Retina (tissue), 1 donor: Measurements from ENCODE around the gene KCNAB2.
"Not testable (repeated sequence)": the region's sequence is repeated elsewhere in the genome, so short reads cannot be mapped to it uniquely, and the experiment has no call there.

ENCODE experiments used
- DNase-seq: peaks from one replicate; pipeline ENCODE4 v3.0.0-alpha.2; 2016

KCNAB2 gene

DNA sequence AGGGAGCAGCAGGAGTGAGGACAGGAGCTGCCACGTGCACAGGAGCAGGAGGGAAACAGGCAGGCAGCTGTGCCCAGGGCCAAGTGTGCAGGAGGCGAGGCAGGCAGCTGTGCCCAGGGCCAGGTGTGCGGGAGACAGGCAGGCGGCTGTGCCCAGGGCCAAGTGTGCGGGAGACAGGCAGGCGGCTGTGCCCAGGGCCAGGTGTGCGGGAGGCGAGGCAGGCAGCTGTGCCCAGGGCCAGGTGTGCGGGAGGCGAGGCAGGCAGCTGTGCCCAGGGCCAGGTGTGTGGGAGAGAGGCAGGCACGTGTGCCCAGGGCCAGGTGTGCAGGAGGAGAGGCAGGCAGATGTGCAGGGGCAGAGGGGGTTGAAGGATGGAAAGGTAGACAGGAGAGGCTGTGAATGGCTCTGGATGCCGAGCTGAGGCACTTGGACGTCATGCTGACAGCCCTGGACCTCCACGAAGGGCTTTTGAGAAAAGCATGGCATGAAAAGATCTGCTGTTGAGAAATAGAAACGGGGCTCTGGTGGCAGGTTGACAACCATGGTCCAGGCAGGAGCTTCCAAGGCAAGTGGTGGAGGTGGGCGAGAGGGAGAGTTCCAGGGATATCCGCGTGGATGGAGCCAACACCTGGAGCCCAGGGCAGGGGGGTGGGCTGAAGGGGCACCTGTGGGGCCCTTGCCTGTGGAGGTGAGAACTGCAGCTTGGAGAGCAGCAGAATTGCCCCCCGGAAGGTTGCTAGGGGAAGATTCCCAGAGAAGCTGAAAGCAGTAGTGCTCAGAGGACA, 34.3 kb upstream of the KCNAB2 start:
- DNase-seq, result no peak

DNA sequence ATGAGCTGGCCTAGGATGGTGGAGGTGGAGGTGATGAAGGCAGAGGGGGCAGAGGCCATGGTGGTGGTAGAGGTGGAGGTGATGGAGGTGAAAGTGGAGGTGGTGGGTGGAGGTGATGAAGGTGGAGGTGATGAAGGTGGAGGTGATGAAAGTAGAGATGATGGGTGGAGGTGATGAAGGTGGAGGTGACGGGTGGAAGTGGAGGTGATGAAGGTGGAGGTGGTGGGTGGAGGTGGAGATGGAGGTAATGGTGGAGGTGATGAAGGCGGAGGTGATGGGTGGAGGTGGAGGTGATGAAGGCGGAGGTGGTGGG, 33.8 kb upstream of the KCNAB2 start:
- no peak for DNase-seq

DNA sequence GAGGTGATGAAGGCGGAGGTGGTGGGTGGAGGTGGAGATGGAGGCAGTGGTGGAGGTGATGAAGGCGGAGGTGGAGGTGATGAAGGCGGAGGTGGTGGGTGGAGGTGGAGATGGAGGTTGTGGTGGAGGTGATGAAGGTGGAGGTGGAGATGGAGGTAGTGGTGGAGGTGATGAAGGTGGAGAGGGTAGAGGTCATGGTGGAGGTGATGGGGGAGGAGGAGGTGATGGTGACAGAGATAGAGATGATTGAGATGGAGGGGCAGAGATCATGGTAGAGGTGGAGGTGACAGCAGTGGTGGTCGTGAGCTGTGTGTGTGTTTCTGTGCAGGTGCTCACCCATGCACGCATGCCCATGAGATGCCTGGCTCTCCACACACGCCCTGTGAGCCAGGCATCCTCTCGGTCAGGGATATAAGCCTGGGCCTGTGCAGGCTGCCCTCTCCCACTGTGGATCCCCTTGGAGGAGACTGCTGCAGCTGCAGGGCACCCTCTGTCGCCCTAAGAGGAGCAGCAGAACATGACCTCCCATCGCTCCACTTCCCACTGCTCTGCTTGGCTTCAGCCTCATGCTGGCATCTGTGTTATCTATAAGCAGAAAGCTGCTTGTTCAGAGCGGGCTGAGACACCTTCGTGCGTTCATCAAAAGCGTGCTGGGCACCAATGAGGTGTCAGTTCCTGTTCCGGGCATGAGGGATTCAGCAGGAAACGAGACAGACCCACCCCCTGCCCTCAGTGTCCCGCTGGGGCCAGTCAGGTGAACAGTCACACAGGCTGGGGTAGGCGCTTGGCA, 33.0 kb upstream of the KCNAB2 start:
- DNase-seq, result no peak

DNA sequence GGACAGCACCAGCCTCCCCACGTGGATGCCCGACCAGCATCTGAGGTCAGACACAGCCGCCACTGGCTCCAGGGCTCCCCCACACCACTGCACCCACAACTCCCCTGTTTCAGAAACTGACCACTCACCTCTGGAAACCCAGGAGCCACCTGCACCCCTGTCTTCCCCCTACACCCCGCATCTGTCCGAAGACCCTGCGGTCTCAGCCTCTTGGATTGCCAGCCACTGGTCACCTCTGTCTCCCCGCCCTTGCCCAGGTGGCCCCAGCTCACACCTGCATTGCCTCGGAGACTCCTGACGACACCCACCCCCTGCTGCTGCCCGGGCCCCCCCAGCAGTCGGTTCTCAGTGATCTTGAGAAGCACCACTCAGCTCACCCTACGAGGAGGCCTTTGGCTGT, 32.2 kb upstream of the KCNAB2 start:
- DNase-seq, result no peak

DNA sequence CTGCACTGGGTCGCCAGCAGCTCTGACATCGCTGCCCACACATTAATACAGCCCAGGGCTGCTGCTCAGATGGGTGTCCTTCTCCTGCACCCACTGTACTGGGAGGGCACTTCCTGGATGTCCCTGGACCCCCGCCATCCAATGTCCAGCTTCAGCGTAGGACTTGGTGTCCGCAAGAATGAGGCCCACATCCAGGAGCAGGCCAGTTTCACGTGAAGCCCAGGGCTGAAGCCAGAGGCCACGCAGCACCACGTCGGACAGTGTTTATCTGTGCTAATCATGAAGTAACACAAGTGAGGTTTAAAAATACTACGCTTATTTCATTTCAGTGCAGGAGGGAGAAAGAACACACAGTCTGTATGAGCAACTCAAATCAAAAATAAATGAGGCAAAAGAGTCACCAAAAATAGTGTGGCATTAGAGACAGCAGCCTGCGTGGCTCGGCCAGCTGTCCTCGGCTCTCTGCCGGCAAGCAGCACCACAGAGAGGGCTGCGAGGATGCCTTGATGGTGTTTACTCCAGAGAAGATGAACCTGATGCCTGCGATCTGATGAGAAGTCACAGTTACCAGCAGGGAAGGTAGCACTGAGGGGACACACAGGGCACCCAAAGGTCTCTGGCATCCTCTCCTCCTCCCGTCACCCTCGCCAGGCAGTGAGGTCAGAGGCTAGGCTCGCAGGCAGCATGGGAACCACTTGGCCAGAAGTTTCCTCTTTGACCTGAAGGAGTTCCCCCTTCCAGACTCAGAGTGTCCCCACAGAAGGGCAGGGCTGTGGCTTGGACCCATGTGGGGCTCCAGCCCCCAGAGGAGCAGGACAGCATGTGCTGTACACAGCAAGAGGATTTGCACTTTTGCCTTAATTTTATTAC, 31.3 kb upstream of the KCNAB2 start:
- DNase-seq, result no peak

DNA sequence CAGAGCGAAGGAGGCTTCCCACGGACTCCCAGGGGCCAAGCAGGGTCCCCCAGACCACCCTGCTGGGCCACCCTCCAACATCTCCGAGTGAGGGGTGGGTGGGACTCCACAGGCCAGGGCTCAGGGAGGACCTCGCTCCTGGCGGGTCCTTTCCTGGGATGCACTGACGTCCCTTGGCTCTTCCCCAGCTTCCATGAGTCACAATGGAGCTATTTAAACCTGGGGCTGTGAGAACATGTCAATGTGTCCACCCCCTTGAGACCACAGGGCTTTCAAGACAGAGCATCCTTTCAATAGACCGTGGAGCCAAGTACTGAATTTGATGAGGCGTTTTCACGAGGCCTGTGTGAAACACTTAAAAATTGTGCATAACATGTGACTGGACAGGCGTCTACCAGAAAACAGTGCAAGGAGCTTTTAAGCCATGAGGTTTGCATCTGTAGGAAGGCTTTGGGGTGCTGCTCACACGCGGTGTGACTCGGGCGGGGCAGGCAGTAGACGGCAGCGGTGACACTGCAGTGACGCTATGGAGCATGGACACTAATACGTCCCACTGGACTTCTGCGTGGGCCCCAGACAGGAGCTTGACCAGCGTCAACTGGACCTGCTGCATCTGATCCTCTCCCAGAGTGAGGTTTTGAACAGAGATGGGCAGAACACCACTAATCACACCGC, 29.4 kb upstream of the KCNAB2 start:
- DNase-seq, result no peak

DNA sequence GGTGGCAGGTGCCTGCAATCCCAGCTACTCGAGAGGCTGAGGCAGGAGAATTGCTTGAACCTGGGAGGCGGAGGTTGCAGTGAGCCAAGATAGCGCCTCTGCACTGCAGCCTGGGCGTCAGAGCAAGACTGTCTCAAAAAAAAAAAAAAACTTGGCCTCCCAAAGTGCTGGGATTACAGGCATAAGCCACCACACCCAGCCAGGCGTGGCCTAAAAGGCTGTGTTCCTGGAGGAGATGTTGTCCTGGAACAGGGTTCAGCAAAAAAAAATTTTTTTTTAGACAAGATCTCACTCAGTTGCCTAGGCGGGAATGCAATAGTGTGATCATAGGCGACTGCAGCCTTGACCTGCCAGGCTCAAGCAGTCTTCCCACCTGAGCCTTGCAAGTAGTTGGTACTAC, 28.0 kb upstream of the KCNAB2 start:
- not testable (repeated sequence) for DNase-seq

DNA sequence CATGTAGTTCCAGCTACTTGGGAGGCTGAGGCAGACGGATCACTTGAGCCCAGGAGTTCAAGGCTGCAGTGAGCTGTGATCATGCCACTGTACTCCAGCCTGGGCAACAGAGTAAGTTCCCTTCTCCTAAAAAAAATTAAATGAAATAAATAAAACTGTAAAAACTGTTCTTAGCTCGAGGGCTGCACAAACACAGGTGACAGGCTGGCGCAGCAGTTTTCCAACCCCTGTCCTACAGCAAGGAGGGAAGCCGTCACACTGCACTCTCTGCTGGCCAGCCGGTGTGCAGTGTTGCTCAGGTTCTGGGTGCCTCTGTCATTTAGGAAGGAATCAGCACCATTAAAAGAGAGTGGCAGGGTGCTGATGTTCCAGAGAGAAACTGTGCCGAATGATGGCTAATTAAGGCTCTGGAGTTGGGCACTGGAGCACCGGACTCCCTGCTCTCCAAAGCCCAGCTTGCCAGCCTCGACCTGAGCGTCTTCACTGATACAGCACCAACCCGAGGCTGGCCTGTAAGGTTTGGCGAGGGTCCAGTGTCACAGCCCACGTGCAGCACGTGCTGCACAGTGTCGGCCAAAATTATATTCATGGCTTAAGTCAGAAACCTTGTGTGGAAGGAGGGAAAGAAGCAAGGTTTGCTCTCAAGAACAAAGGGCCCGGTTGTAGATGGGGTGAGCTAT, 26.4 kb upstream of the KCNAB2 start:
- no peak for DNase-seq

DNA sequence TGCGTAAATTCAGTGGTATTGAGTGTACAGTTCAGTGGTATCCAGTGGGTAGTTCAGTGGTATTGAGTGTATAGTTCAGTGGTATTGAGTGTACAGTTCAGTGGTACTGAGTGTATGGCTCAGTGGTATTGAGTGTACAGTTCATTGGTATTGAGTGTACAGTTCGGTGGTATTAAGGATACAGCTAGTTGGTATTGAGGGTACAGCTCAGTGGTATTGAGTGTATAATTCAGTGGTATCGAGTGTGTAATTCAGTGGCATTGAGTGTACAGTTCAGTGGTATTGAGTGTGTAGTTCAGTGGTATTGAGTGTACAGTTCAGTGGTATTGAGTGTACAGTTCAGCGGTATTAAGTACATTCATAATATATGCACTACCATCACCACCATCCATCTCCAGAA, 23.5 kb upstream of the KCNAB2 start:
- no peak for DNase-seq

DNA sequence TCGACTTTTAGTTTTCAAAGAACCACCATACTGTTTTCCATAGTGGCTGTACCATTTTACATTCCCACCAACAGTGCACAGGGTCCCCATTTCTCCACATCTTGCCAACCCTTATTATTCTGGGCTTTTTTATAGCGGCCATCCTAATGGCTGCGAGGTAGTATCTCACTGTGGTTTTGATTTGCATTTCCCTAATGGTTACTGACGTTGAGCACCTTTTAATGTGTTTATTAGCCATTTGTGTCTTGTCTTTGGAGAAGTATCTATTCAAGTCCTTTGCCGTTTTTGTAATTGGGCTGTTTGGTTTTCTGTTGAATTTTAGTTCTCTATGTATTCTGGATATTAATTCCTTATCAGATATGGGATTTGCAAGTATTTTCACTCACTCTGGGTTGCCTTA, 22.3 kb upstream of the KCNAB2 start:
- no peak for DNase-seq

DNA sequence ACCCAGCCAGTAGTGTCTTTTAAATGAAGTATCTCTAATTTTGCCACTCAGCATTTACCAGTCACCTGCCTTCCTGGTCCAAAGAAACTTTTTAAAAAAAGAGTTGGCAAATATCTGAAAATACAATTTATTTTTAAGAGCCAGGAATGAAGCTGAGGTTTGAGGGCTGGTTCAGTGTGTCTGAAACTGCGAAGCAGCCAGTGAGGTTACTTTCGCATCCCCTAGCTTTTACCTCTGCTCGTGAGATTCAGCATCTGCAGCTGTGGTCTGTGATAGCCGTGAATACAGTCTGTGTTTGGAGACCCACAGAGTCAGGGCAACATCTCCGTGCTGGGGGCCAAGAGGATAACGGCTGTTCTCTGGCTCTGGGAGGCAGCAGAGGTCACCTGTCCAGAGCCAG, 21.3 kb upstream of the KCNAB2 start:
- DNase-seq, result no peak

DNA sequence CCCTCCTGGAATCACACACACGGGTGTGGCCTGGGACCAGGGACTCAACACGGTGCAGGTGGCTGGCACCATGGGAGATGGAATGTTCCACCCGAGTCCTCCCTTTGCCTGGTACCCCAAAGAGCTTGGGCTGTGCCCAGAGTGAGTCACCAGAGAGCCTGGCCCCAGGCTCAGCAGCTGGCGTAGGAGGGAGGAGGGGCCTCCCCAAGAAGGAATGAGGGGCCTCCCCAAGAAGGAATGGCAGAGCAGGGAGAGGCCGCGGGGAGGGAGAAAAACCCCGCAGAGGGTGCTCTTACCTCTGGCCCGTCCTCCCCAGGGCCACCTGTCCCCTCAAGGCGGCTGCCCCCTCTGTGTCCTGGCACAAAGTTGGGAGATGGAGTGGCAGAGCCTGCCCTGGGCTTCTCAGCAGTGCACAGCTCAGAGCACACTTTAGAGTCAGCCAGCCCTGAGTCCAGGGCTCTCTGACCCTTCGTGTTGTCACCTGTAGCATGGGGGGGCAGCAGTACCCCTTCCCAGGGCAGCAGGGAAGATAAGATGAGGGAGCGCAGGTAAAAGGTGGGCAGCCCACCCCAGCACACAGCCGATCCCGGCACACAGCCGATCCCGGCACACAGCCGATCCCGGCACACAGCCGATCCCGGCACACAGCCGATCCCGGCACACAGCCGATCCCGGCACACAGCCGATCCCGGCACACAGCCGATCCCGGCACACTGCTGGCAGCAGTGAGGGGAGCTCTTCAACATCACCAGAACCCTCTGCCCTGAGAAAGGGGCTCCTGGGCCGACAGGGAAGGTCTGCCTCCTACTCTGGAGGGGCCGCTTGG, 20.2 kb upstream of the KCNAB2 start:
- no peak for DNase-seq

DNA sequence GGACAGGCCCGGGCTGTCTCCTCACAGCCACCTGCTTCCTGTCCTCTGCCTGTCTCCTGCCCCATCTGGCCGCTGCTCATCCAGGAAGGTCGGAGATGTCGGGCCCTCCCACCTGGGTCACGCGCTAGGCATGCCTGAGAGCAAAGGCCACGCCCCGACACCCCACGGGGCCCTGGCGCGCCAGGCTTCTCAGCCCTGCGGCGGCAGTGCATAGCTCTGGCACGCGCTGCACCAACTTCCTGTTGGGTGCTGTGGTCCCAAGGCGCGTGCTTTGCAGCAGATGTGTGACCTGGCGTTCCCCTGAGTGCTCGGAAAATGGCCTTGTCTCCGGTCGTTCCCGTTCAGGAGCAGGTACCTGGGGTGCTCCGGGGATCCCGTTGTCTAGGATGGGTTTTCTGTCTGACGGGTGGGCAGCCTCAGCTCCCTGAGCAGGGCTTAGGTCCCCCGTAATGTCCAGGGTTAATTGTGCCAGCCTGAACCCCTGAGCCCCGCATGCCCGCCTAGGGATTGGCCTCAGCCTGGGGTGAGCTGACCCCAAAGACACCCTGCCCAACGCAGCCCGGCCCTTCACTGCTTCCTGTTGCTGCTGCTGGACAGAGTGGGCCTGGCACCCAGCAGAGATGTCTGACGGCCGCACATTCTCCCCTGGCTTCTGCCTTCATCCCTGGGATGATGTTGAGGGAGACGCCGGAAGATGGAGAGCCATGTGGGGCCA, 19.4 kb upstream of the KCNAB2 start:
- DNase-seq, result no peak

DNA sequence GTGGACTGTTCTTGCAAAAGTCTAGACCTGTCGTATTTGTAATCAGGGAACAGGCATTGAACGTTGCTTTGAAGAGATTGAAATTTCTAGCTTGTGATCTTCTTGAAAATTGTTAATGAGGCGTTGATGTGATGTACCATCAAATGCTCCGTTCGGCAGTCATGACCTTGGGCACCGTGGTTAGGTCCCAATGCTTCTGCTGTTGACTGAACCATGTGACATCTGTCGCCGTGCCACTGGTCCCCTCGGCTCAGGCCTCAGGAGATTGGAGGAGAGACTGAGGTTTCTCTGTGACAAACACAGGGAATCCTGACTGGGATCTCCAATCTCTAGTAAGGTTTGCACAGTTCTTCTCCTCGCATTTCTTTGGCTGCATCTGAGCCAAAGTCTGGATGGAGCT, 18.1 kb upstream of the KCNAB2 start:
- no peak for DNase-seq

DNA sequence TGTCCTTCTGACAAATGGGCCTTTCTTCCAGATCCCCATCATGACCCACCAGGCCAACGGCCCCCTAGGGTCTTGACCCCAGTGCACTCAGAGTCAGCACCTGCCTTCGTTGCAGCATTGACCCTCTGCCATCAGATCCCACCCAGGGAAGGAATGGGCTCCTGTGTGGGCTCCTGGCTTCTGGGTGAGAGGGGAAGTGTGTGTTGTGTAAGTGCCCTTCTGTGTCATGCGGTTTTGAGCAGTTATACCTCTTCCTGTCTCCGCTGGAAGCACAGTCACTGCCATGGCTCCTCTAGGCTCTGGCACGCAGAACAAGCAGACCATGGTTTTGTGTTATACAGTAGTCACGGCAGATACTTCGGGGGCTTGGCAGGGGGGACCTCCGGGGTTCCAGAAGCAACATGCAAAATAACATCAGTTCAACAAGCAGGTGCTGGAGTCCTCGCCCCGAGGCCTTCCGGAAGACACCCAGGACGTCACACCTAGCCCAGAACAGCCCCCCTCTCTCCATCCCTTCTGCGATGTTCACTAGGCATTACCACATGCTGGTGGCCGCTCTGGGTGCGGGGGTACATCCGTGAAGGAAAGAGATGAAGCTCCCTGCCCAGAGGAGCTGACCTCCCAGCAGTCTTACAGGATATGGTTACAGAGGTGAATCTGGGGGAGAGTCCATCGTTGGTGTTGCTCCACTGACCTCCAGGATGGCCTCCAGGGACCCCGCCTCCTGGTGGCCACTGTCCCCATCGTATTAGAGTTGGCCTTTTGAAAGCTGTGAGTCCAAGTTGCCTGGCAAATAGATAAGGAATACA, 17.4 kb upstream of the KCNAB2 start:
- DNase-seq, result no peak

DNA sequence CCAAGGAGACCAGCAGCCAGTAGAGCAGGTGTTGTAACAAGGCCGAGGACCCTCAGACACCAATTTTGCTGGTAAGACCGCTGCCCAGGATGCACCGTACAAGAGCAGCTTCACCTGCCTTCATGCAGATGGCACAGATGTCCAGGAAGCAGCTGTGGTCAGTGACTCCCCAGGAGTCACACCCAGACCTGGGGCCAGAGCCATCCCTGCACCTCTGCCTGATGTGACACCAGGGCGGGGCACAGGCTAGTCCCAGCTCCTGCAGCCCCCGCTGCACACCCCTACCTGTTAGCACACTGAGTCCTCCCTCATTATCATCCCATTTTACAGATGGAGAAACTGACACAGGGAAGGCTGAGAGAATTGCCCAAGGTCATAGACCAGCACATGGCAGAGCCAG, 16.3 kb upstream of the KCNAB2 start:
- no peak for DNase-seq

DNA sequence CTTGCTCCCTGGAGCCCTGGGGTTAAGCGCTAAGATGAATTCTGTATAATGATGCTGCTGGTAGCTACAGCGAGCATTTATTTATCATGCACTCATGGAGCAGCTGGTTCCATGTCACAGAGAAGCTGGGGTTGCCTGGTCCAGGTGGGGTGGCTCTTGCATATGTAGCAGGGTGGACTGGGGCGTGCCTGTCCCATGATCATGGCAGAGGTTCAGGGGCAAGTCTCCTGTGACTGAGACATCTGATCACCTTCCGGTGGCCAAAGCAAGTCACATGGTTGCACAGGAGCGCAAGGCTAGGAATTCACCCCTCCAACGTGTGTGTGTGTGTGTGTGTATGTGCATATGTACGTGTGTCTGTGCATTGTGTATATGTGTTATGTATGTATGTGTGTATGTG, 15.6 kb upstream of the KCNAB2 start:
- no peak for DNase-seq

DNA sequence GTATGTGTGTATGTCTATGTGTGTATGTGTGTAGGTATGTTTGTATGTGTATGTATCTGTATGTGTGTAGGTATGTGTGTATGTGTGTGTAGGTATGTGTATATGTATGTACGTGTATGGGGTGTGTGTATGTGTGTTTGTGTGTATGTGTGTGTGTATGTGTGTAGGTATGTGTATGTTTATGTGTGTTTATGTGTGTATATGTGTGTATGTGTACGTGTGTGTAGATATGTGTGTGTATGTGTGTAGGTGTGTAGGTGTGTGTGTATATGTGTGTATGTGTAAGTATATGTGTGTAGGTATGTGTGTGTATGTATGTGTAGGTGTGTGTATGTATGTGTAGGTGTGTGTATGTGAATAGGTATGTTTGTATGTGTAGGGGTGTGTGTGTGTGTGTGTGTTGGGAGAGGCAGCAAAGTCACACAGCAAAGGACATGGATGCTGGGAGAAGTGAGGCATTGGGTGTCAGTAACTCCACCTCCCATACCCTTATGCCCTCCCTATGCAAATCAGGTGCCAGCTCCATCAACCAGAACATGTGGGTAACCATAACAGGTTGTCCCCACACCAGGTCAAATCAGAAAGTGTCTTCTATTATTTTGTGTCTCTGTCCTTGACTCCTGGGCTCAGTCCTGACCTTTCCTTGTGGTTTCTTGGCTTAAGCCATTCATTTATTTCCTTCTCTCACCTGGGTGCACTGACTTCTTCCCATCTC, 15.0 kb upstream of the KCNAB2 start:
- no peak for DNase-seq

DNA sequence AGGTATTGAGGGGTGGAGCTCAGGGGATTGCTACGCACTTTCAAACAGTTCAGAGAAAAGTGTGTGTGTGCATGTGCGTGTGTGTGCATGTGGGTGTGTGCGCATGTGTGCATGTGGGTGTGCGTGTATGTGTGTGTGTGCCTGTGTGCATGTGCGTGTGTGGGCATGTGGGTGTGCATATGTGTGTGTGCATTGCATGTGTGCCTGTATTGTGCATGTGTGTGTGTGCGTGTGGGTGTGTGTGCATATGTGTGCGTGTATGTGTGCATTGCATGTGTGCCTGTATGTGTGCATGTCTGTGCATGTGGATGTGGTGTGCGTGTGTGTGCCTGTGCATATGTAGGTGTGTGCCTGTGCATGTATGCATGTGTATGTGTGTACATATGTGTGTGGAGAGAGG, 12.6 kb upstream of the KCNAB2 start:
- DNase-seq, result no peak
